Measurements from ENCODE around the gene MAPK14.

MAPK14 gene

DNA sequence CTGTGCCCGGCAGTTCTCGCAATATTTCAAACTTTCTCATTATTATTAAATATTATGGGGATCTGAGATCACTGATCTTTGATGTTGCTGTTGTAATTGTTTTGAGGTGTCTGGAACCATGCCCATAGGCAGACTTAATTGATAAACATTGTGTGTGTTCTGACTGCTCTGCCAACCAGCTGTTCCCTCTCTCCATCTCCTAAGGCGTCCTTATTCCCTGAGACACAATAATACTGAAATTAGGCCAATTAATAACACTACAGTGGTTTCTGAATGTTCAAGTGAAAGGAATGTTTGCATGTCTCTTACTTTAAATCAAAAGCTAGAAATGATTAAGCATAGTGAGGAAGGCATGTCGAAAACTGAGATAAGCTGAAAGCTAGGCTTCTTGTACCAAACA lies 7.6 kb downstream of the MAPK14 start:
- no peak for DNase-seq (ENCODE audit: low read depth, low spot score)

DNA sequence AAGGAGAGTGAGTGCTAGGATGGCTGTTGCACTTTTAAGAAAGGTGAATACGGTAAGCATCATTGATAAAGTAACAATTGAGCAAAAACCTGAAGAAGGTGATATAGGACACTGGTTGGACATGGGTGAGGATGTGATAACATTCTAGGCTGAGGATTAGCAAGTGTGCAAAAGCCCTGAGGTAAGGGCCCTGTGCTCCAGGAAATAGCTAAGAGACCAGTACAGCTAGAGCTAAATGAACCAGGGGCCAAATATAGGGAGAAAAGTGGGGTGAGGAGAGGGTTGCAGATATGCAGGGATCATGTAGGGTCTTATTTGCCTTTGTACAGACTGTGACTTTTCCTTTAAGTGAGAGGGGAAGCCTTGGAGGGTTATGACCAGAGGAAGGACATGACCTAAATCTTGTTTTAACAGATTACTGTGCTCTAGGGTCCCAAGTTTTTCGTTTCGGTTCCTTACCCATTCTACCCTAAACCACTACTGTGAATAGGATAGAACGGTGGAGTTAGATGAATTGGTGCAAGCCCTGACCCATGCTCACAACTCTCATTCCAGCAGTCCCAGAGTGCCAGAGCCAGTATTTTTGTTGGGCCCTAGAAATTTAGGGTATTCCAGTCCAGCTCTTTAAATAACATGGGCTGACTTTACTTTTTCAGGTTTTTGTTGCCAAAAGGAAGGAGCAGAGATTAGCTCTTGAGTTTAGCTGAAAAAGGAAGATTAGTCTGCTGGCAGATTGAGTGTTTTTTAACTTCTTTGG lies 10.7 kb downstream of the MAPK14 start:
- DNase-seq (ENCODE audit: low read depth, low spot score): no peak

GRCh38 chr6:36039112-36039511 lies 11.5 kb downstream of the MAPK14 start:
- no peak for DNase-seq (ENCODE audit: low read depth, low spot score)

GRCh38 chr6:36040958-36041357 lies 13.3 kb downstream of the MAPK14 start:
- DNase-seq (ENCODE audit: low read depth, low spot score): no peak

DNA sequence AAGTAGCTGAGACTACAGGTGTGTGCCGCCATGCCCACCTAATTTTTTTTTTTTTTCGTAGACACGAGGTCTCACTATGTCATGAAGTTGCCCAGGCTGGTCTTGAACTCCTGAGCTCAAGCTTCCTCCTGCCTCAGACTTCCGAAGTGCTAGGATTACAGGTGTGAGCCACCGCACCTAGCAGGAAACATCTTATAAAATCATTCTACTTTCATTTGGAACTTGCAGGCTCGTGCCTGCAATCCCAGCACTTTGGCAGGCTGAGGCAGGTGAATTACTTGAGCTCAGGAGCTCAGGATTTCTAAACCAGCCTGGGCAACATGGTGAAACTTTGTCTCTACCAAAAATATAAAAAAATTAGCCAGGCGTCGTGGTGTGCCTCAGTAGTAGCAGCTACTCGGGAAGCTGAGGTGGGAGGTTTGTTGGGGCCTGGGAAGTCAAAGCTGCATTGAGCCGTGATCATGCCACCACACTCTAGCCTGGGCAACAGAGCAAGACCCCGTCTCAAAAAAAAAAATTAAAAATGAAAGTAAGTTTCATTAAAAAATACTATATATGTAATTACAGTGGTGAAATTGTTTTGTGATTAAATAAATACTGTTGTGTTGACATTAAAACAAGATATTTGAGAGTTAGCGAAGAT lies 15.1 kb downstream of the MAPK14 start:
- DNase-seq (ENCODE audit: low read depth, low spot score): no peak

DNA sequence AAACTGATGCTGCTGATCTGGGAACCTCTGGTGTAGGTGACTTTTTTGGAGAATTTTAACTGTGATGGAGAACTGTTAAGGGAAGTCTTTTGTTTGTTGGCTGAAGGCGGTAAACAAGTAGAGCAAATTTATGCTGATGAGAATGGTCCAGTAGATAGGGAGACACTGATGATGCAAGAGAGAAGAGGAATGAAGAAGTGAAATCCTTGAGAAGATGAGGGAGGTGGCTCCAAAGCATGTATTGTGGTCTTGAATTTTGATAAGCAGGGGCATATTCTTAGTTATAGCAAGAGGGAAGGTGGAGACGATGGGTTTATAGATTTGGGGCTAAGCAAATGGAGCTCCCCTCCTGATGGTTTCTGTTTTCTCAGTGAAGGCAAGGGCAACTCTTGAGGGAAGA lies 22.0 kb downstream of the MAPK14 start:
- DNase-seq (ENCODE audit: low read depth, low spot score): no peak

DNA sequence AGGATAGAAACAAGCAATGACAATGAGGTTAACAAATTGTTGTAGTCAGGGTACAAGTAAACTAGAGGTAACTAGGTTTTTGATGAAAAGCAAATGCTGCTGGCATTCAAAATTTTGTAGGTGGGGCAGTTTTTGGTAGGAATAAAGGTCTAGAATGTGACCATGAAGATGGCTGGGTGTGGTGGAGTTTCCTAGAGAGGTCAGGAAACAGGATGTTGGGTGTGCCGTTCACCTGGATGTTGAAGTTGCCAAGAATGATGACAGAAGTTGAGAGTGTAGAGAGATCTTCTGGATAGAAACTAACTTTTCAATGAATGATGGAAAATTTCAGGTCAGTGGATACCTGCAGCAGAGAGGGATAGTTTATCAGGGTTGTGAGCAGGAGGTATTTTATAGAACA lies 22.7 kb downstream of the MAPK14 start:
- DNase-seq (ENCODE audit: low read depth, low spot score): no peak

- no peak for DNase-seq (ENCODE audit: low read depth, low spot score)
Measured at GRCh38 chr6:36050947-36051710, 23.5 kb downstream of the MAPK14 start.

GRCh38 chr6:36052097-36052496 lies 24.5 kb downstream of the MAPK14 start:
- no peak for DNase-seq (ENCODE audit: low read depth, low spot score)

DNA sequence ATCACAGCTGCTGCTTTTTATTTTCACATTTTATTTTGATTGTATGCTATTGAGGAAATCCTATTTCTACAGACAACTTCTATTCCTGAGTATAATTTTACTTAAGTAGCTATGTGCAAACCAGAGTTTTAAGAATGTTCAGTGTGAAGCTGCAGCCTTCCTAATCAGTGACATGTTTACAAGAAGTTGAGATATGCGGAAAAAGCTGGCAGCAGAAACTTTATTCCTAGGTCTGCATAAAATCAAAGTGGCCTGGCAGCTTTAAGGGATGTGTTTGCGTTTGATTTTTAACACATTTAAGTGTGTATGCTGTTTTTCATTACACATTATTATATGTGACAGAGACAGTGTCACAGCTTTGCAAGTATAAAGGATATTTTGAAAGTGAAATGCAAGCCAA lies 26.3 kb downstream of the MAPK14 start:
- DNase-seq (ENCODE audit: low read depth, low spot score): no peak

GRCh38 chr6:36054415-36054814 lies 26.8 kb downstream of the MAPK14 start:
- no peak for DNase-seq (ENCODE audit: low read depth, low spot score)

DNA sequence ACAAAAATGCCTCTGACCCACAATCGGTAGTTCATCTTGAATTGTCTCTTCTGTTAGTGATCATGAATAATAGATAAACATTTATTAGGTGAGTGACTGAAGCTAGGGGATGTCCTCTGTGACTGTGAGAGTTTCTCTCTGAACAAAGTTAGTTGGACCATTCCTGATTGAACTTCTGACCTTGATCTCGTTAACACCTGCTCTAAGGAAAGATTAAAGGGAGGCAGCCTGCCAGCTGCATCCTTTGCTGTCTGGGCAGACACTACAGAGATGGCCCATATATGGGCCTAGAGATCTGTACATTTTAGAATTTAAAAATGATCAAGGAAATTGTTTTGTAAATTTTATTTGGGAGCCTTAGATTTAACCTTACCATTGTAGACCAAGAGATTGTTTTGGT lies 27.3 kb downstream of the MAPK14 start:
- DNase-seq (ENCODE audit: low read depth, low spot score): no peak

GRCh38 chr6:36056178-36056577 lies 28.6 kb downstream of the MAPK14 start:
- DNase-seq (ENCODE audit: low read depth, low spot score): no peak

DNA sequence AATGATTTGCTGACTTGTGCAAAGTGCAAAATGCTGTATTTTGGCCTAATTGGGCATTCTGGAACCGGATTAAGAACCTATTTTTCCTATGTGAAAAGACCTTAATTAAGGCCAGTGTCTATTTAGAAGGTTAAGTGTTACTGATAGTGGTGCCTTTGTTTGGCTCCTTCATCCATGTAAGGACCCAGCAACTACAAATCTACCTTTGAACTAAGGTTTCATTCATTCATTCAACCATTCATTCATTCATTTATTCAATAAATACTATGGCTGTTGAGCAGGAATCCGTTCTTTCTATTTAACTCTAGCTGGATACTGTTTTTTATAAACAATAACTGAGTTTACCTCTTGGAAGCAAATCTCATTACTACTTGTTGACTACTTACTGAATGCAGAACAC lies 33.6 kb downstream of the MAPK14 start:
- no peak for DNase-seq (ENCODE audit: low read depth, low spot score)

- DNase-seq (ENCODE audit: low read depth, low spot score): no peak
Measured at GRCh38 chr6:36062247-36062646, 34.6 kb downstream of the MAPK14 start.

DNA sequence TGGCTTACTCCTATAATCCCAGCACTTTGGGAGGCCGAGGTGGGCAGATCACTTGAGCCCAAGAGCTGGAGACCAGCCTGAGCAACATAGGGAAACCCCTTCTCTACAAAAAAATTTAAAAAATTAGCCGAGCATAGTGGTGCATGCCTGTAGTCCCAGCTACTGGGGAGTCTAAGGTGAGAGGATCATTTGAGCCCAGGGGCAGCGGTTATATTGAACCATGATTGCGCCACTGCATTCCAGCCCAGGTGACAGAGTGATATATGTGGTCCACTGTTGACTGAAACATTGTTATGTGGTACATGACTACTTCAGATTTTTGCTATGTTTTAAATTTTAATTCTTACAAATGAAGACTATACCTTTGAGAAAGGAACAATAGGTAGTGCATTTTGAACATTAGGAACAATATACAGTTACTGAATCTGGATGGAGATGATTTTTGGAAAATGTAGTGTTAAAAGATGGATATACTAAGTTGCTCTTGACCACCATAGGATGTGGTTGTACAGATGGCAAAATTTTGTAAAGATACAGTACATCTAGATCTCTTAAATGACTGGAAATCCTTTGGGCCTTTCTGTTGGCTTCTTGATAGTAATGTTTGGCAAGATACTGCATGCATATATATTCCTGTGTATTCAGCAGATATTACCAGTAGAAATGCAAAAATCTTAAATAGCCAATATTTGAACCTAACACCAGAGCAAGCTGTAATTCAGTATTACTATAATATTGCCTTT lies 35.9 kb downstream of the MAPK14 start:
- DNase-seq (ENCODE audit: low read depth, low spot score): no peak

DNA sequence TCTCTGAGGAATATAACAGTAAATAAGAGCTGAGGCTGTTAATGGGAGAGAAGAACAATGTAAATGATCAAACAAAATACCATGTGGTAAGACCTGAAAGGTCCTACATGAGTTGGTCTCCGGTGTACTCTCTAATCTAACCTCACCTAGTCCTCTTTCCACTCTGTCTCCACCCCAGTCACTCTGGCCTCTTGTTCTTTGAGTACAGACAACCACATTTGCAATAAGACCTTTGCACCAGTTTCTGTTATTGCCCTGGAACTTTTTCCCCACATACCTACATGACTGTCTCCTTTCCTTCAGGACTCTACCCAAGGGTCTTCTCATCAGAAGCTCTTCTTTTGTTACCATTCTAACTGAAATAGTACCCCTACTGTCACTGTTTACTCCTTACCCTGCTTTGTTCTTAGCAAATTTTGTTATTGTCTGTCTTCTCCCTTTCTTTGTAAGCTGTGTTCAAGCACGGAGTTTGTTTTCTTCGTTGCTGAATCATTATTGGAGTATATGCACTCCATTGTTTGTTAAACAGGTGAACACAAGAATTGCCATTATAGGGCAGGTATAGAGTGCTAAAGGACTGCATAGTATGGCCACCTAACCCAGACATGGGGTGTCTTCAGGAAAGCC lies 37.3 kb downstream of the MAPK14 start:
- DNase-seq (ENCODE audit: low read depth, low spot score): no peak

DNA sequence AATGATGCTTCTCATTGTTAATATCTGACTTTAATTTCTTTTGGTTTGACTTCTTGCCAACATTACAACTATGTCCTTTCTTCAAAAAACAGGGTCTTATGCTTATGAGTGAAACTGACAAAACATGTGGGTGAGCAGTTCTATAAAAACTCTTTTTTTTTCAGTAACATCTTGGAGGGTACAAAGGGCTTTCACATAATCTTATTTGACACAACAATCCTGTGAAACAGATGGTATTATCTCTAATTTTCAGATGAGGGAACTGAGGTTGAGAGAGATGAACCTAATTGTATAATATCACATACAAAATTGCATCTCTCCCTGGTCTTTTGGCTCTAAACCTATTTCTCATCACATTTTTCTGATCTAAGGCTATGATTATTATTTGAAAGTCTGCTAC lies 38.3 kb downstream of the MAPK14 start:
- DNase-seq (ENCODE audit: low read depth, low spot score): no peak

DNA sequence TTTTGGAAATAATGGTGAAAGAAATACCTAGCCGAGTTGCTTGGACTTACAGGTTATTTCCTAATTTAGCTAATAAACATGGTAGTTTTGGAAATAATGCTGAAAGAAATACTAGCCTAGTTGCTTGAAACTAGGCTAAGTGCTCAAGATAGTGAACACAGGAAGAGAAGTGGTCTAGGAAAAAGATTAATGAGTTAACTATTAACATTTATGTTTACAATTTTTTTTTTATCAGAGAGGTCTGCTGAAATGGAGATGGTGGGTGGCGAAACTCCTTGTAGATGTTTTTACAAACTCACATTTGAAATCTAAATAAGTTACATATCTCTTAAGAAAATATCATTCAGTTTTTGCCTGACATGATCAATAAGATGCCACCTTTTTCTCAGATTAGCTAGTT lies 39.2 kb downstream of the MAPK14 start:
- no peak for DNase-seq (ENCODE audit: low read depth, low spot score)

GRCh38 chr6:36067374-36068011 lies 39.9 kb downstream of the MAPK14 start:
- no peak for DNase-seq (ENCODE audit: low read depth, low spot score)

GRCh38 chr6:36068012-36068392 lies 40.4 kb downstream of the MAPK14 start:
- no peak for DNase-seq (ENCODE audit: low read depth, low spot score)

Data from brain pericyte (primary cell).